ENCODE results near the gene MEX3D. TPM values are rescaled to one million over a fixed set of nuclear protein-coding genes. Genes with fewer than 3 reads are reported as not detected.

Gene MEX3D
- total and polyA plus RNA-seq, 2 donors (not counting 1 experiment from before 2014, with no cell fraction given): 0.73 to 3.0 TPM

- Histone ChIP-seq H3K27me3 (replicated peaks in 1 of 4; ENCODE audit: control extremely low read depth in 1 of 4, control insufficient read depth in 3 of 4, insufficient read depth in 4 of 4, low read length in 3 of 4) (peaks cover 0 to 38% (median 18%) of the 10 kb centered on the region in 4 experiments), H3K9me3 (ENCODE audit: control extremely low read depth in 1 of 3, control insufficient read depth in 2 of 3, insufficient read depth in 1 of 3, low read length in 2 of 3) (peaks cover 0 to 14% (median 0%) of the 10 kb centered on the region in 3 donors), H3K79me2 (ENCODE audit: control insufficient read depth, insufficient read depth, low read length) (no peaks in the 10 kb centered on the region), H3K4me2 (replicated peaks; ENCODE audit: low read depth, low read length, poor library complexity, severe bottlenecking) (no peak overlapping the region), H3K36me3 (replicated peaks in 1 of 2; ENCODE audit: control extremely low read depth in 1 of 2, control insufficient read depth in 1 of 2, extremely low read depth in 1 of 2, insufficient read depth in 2 of 2, low read length in 1 of 2) (no peaks in the 10 kb centered on the region), H3K4me1 (ENCODE audit: control insufficient read depth in 2 of 2, insufficient read depth in 2 of 2, low read length in 2 of 2) (peaks cover 3 to 8% of the 10 kb centered on the region in 2 donors), H3K27ac (ENCODE audit: low read length in 2 of 2) (no peak overlapping the region), H3K9ac (ENCODE audit: low read length) (no peak overlapping the region), H3K4me3 (ENCODE audit: control extremely low read depth in 1 of 5, extremely low read depth in 1 of 5, insufficient read depth in 1 of 5, low read depth in 2 of 5, low read length in 4 of 5) (no peak overlapping the region), H2AFZ (ENCODE audit: insufficient read depth, low read depth, low read length, poor library complexity, severe bottlenecking) (no peak overlapping the region), H4K20me1 (ENCODE audit: control insufficient read depth, insufficient read depth, low read length, poor library complexity, severe bottlenecking) (no peaks in the 10 kb centered on the region)
- no peak for ATAC-seq (ENCODE audit: low read depth)
- CTCF ChIA-PET: no interaction called here
- TF ChIP-seq CTCF (IDR thresholded peaks at IDR 0.05): no peak
- TF ChIP-seq EZH2 (IDR thresholded peaks at IDR 0.05; ENCODE audit: borderline replicate concordance, insufficient read depth, low read depth, low read length, poor library complexity, severe bottlenecking): no peak
- WGBS (ENCODE audit: insufficient coverage): 77% methylated on average over 7 of the region's 10 CpGs
- no peak for DNase-seq
- POLR2A ChIA-PET: interaction anchor here (0.7 kb wide), 1 partner anchor 176 kb away, joined by 3 read pairs; no protein-coding TSS in a partner anchor
- Mint-ChIP-seq H3K27me3 (peaks cover 32% of the 10 kb centered on the region), H3K4me1 (peaks cover 7% of the 10 kb centered on the region), H3K27ac (no peak overlapping the region), H3K9me3 (ENCODE audit: insufficient read depth) (no peaks in the 10 kb centered on the region), H3K4me3 (no peak overlapping the region)
- intact Hi-C loops (cut with micrococcal nuclease): no loop called here
Measured at GRCh38 chr19:1522061-1522460, 46.1 kb downstream of the MEX3D start.

GRCh38 chr19:1521636-1522035, 46.5 kb downstream of the MEX3D start:
- Histone ChIP-seq H3K9ac (ENCODE audit: low read length) (no peak overlapping the region), H3K27me3 (replicated peaks in 1 of 4; ENCODE audit: control extremely low read depth in 1 of 4, control insufficient read depth in 3 of 4, insufficient read depth in 4 of 4, low read length in 3 of 4) (peaks cover 0 to 38% (median 18%) of the 10 kb centered on the region in 4 experiments), H3K27ac (ENCODE audit: low read length in 2 of 2) (no peak overlapping the region), H4K20me1 (ENCODE audit: control insufficient read depth, insufficient read depth, low read length, poor library complexity, severe bottlenecking) (no peaks in the 10 kb centered on the region), H3K4me2 (replicated peaks; ENCODE audit: low read depth, low read length, poor library complexity, severe bottlenecking) (no peak overlapping the region), H3K36me3 (replicated peaks in 1 of 2; ENCODE audit: control extremely low read depth in 1 of 2, control insufficient read depth in 1 of 2, extremely low read depth in 1 of 2, insufficient read depth in 2 of 2, low read length in 1 of 2) (no peaks in the 10 kb centered on the region), H3K4me1 (ENCODE audit: control insufficient read depth in 2 of 2, insufficient read depth in 2 of 2, low read length in 2 of 2) (peaks cover 3 to 8% of the 10 kb centered on the region in 2 donors), H3K79me2 (ENCODE audit: control insufficient read depth, insufficient read depth, low read length) (no peaks in the 10 kb centered on the region), H2AFZ (ENCODE audit: insufficient read depth, low read depth, low read length, poor library complexity, severe bottlenecking) (no peak overlapping the region), H3K4me3 (ENCODE audit: control extremely low read depth in 1 of 5, extremely low read depth in 1 of 5, insufficient read depth in 1 of 5, low read depth in 2 of 5, low read length in 4 of 5) (no peak overlapping the region), H3K9me3 (ENCODE audit: control extremely low read depth in 1 of 3, control insufficient read depth in 2 of 3, insufficient read depth in 1 of 3, low read length in 2 of 3) (peaks cover 0 to 16% (median 0%) of the 10 kb centered on the region in 3 donors)
- ChIA-PET POLR2A (interaction anchor here (0.7 kb wide), 2 partner anchors 10 to 176 kb away, joined by 3 to 4 read pairs; no protein-coding TSS in a partner anchor), CTCF (no interaction called here)
- Mint-ChIP-seq H3K9me3 (ENCODE audit: insufficient read depth) (no peaks in the 10 kb centered on the region), H3K4me3 (no peak overlapping the region), H3K27me3 (peaks cover 34% of the 10 kb centered on the region), H3K27ac (no peak overlapping the region), H3K4me1 (peaks cover 7% of the 10 kb centered on the region)
- no peak for TF ChIP-seq EZH2 (IDR thresholded peaks at IDR 0.05; ENCODE audit: borderline replicate concordance, insufficient read depth, low read depth, low read length, poor library complexity, severe bottlenecking)
- TF ChIP-seq CTCF (IDR thresholded peaks at IDR 0.05): no peak
- ATAC-seq (ENCODE audit: low read depth) (no peak), DNase-seq (no peak)
- intact Hi-C loops (cut with micrococcal nuclease): no loop called here
- WGBS (ENCODE audit: insufficient coverage): 83% methylated on average over 10 of the region's 14 CpGs
